GM21529 (cell line): Measurements from ENCODE around the gene CCDC106.

Source experiments
- ATAC-seq: cut with Tn5 transposase; IDR thresholded peaks from one replicate; pipeline ENCODE4 v1.9.1; 2021; ENCODE audit not compliant: unreplicated experiment

The CCDC106 gene

DNA sequence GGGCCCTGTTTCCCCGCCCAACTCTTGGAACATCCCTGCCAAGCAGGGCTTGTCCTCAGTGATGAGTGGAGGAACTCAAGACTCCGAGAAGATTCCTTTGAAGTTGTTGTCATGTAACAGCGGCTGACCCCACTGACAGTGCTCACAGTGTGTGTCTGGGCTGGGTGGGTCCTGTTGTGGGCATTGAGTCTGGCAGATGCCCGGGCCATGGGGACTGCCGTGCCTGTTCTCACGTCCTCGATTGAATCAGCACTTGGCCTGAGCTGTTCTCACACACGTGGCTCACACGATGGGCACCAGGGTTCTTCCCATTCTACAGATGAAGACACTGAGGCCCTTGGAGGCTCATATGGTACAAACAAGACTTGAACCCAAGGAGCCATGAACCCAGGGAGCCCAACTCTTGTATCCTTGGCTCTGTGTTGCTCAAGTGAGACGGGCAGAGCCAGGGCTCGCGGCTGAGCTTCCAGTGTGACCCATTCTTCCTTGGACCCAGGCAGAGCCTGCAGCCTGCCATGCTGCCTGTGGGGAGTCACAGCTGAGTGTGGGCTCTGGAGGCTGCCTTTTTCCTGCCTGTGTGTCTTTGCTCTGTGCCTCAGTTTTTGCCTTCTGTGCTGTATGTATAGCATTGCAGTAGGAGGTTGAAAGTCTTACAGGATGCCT, 18.5 kb downstream of the CCDC106 start:
- no peak for ATAC-seq

DNA sequence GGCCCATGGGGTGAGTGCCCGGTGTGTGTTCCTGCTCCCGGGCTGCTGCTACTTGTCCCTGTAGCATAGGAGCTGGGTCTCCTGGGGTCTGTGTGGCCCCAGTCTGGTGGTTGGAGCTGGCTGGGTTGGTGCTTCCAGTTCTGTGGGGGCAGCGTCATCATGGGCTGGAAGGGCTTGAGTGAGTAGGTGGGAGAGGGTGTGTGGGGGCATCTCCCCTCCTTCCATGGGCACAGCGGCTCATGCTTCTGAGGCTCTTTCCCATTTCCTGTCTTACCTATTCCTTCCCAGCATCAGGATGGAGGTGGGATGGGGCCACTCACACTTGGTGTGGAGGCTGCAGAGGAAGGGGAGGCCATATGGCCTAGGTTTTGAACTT, 19.0 kb downstream of the CCDC106 start:
- ATAC-seq: no peak

DNA sequence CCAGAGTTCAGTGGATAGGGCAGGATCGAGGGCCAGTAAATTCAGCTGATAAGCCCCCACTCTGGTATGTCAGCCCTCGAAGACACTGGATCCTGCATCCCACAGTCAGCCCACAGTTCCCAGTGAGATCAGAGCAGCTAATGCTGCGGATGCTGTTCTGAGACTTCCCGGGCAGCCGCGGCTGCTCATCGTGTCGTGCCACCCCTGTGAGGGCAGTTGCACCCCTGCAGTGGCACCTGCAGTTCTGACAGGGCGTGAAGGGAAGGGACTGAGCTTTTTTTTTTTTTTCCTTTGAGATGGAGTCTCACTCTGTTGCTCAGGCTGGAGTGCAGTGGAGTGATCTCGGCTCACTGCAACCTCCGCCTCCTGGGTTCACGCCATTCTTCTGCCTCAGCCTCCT, 19.5 kb downstream of the CCDC106 start:
- ATAC-seq: no peak

DNA sequence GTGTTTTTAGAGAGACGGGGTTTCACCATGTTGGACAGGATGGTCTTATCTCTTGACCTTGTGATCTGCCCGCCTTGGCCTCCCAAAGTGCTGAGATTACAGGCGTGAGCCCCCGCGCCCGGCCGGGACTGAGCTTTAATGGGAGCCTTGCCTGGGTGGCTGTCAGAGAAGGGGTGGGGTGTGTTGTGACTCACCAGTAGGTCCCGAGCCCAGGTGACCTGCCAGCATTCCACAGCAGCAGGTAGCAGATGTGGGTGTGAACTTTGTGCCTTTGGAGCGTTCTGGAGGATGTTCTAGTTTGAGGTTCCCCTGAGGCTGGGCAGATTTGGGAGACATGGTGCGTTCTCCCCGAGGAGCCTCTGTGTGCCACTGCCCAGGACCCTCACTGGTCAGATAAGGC, 19.9 kb downstream of the CCDC106 start:
- no peak for ATAC-seq

DNA sequence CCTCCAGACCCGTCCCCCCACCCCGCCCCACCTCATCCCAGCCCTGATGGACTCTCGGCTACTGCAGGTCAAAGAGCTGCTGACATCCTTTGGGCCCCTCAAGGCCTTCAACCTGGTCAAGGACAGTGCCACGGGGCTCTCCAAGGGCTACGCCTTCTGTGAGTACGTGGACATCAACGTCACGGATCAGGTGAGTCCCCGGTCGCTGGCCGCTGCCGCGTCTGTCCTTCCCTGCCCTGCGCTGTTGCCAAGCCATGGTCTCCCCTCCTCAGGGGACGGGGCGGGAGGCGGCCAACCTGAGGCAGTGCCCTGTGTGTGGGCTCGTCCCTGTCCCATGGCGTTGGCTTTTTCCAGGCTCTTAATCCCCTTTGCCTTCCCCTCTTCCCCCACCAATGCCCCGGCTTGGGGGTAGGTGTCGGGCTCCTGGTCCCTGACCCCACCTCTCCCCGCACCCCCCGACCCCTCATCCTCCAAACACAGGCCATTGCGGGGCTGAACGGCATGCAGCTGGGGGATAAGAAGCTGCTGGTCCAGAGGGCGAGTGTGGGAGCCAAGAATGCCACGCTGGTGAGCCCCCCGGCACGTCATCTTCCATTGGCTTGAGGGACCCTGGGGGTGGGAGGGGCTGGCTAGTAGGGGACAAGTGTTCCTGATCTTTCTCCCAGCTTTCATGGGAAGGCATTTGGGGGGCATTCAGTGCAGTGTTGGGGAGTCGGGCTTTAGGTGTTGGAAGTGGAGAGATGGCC, 20.8 kb downstream of the CCDC106 start:
- ATAC-seq: no peak

DNA sequence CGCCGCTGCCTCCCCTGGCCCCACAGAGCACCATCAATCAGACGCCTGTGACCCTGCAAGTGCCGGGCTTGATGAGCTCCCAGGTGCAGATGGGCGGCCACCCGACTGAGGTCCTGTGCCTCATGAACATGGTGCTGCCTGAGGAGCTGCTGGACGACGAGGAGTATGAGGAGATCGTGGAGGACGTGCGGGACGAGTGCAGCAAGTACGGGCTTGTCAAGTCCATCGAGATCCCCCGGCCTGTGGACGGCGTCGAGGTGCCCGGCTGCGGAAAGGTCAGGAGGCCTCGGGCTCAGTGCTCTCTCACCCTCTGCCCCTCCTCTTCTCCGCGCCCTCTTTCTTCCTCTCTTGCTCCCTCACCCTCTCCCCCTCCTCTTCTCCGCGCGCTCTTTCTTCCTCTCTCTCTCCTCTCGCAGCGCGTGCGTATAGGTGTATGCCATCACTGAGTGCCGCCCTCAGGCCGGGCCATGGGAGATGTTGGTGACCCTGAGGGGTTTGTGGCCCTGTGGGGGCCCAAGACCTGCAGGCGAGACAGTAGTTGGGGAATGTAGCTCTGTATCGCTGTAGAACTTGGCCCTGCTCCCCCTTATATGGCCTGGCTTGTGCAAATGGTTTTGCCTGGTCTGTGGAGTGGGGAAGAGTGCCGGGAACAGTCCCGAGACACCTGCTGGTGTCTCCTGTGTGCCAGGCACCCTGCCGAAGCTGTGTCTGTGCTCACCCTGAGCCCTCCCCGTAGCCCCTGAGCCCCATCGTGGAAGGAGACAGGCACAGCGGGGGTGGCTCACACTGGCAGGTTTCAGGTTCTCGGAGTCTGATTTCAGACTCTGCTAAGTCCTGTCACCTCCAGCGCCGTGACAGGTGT, 21.6 kb downstream of the CCDC106 start:
- no peak for ATAC-seq

DNA sequence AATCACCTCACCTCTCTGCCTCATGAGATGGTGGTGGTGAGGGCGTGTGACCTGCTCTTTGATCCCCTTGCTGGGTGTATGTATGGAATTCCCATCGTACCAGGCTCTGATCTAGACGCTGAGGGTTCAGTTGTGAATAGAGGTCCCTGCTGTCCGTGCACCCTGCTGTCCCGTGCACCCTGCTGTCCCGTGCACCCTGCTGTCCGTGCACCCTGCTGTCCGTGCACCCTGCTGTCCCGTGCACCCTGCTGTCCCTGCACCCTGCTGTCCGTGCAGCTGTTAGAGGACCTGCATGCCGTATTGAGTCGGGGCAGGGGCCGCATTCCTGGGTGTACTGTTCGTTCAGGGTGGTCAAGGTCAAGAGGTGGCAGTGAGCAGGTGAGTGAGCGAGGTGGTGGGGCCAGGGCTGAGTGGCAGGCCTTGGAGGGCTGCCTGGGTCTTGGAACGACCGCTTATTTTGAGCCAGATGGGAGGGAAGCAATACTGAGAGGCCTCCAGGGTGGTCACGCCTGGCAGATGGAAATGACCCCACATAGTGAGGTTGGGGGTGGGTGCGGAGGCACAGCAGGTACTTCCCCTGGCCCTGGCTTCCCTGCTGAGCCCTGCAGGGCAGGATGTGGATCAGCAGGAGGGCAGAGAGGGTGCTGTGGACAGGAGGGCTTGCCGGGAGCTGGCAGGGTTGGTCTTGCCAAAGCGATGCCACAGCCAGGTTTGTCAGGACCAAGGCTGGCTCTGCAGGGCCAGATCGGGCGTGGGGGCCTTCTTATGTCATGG, 22.5 kb downstream of the CCDC106 start:
- ATAC-seq: no peak

DNA sequence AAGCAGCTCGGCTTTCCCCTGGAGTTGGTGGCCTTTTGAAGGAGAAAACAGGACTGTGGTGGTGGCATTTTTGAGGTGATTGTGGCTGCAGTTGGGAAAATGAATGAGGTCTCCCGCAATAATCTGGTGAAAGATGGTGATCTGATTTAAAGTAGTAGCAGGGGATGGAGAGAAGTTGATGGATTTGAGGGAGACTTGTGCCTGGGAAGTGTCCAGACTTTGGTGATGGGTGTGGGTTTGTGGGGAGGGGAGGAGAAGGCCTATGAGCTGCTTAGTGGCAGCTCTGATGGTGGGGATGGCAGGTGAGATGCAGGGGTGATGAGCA, 23.0 kb downstream of the CCDC106 start:
- no peak for ATAC-seq

DNA sequence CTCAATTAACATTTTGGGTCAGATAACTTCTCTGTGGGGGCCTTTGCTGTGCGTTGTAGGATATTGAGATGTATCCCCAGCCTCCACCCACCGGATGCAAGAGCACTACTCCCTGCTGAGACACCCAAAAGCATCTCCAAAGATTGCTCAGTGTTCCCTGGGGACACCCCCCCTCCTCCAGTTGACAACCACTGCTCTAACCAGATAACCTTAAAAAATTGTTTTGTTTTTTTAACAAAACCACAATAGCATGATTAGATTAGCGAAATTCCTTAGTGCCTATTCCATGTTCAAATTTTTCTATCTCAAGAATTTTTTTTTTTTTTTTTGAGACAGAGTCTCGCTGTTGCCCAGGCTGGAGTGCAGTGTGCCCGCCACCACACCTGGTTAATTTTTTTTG, 24.4 kb downstream of the CCDC106 start:
- no peak for ATAC-seq

DNA sequence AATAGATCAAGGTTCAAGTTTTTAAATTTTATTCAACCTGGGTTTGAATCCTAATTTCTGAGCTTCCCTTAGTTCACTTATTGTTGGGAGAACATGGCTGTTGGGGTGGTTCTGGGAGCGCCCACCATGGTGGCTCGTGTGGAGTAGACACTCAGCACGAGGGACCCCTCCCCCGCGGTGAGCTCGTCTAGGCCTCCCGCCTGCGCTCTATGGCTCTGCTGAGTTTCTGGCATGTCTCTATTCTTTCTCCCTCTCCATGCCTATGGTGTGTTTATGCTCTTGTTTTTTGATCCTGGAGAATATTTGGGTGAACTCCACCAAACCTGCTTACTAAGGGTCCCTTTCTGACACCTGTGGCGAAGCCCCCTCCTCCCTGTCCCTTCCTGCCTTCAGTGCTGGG, 25.5 kb downstream of the CCDC106 start:
- no peak for ATAC-seq

DNA sequence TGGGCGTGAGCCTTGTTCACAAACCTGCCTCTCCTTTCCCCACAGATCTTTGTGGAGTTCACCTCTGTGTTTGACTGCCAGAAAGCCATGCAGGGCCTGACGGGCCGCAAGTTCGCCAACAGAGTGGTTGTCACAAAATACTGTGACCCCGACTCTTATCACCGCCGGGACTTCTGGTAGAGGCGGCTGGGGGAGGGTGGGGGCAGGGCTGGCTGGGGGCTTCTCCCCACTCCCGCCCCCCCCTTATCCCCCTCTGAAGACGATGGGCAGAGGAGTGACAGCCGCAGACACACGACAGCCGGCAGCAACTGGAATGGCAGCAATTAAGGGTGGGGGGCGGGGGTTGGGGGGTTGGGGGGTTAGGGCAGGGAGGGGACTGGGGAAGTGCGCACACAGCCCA, 25.9 kb downstream of the CCDC106 start:
- no peak for ATAC-seq

DNA sequence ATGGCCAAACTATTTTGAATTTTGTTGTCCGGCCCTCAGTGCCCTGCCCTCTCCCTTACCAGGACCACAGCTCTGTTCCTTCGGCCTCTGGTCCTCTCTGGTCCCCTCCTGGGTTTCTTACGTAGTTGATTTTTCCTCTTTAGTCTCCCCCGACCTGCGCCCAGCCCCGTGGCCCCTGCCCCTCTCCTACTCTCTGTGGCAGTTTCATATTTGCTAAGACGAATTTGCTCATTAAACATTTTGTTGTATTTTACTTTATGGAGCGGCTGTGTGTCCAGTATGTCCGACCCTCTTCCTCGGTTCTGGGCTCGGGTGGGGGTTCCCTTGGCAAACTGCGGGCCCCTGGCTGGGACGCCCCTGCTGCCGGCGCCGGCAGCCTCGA, 26.4 kb downstream of the CCDC106 start:
- ATAC-seq: no peak

DNA sequence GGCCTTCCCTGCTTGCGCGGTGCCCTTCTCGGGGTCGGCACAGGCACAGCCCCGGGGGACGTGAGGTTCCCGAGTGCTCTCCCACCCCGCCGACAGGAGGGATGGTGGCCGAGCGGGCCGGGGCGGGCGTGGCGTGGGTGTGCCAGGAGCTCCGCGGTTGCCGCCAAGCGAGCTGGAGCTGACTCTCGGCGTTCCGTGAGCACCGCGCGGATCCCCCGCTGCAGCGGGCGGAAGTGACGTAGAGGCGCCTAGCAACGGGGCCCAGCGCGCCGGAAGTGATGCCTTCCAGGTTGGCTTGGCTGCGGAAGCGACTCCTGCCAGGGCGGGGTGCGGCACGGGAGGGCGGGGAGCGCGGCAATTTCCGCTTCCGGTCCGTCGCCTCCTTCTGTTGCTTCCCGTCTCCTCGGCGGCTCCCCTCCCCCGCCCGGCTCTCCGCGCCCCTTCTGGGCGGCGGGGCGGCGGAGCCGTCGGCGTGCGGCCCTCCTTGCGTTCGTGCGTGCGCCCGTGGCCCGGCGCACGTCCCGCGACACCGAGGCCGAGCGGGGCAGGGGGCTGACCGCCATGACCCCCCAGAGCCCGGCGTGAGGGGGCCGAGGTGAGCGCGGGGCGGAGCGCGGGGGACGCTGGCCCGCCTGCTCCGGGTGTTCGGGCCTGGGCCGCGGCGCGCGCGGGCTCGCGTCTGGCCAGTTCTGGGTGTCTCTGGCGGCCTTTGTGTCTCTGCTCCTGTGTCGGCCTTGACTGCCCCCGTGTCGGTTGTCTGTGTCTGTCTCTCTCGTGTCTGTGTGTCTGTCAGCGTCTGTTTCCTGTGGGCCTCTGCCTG, 27.0 kb downstream of the CCDC106 start, which contains the start of gene EPN1:
TSS of gene EPN1 (plus strand) at position 386 of the 820 bp plus-strand sequence. CDS start 3,402 bp downstream, outside the sequence.
- peak; percentile 56 for ATAC-seq

DNA sequence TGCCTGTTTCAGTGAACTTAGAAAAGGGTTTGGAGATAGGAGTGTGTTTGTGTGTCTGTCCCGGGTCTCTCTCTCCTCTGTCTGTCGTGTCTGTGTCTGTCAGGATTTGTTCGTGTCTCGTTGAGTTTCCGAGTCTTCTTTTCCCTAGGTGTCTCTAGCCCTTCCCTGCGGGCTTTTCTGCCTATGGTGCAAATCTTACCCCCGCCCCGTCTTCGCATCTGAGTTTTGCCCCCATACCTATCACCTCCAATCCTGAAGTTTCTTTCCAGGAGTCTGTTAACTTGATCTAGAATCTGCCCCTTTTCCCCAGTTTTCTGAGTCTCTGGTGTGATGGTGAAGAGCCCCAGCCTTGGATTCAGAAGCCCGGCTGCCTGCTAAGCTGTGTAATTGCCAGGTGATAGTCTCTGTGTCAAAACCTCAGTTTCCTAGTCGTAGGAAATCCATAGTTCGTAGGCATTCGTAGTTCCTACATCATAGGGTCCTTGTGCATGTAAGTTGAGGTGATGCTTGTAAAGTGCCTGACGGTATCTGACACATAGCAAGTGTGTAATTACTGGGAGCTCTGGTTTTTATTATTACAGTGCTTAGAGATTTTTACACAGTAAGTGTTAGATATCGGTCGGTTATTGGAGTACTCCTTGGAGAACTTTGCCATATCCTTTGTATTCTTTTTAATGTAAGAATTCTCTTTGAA, 27.8 kb downstream of the CCDC106 start:
- ATAC-seq: no peak

DNA sequence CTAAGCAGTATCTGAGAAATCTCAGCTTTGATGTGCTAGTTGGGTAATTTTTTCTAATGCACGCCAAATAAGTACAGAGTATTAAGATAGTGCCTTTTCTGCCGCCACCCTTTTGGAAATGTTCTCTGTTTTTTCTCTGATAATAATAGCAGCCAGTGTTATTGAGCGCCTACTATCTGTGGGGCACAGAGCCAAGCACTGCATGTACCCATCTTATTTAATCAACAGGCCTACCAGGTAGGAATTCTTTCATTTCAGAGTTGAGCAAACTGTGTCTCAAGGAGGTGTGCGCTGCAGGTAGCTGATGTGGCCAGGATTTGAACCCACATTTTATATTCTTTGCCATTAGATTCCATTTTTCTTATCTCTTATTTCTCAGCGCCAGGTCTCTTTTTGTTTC, 28.4 kb downstream of the CCDC106 start:
- no peak for ATAC-seq

DNA sequence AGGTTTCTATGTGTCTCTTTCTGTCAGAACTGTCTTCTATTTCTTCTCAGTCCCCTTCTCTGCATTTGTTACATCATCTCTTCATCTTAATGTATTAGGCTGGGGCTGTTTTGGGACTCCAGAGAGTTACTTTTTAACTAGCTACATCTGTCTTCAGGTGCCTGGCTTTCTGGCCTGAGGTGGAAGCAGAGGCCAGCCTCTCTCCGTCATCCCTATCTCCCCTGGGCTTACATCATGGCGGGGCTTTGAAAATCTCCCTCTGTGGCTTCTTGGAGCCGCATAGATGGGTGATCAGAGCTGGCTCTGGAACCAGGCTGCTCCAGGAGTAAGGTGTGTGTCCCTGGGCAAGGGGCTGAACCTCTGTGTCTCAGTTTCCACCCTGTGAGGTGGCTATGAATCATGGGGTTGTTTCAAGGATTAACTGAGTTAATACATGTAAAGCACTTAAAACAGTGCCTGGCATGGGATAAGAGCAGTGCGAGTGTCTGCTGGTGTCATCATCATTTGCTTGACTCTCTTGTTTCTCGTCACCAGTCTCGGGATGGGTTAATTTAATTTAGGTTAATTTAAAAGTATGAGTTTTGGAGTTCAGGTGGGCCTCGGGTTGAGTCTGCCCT, 29.0 kb downstream of the CCDC106 start:
- no peak for ATAC-seq

DNA sequence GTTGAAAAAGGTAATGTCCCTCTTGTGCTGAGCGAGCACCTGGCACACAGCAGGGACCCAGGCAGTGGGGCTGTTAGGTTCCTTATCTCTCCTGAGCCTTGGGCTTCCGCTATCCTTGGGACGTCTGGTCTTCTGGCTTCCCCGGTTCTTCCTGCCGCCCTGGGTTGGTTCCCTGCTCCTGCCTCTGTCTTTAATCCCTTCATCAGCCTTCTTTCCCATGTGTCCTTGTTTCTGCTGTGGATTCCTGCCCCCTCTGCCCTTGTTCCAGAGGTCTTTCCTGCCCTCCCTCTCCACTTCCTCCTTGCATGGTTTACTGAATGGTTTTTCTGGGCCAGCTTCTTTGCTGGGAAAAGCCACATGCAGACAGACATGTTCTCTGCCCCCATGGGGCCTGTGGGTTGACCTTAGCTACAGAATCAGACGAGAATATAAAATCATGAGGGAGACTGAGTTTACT, 29.6 kb downstream of the CCDC106 start:
- ATAC-seq: no peak

DNA sequence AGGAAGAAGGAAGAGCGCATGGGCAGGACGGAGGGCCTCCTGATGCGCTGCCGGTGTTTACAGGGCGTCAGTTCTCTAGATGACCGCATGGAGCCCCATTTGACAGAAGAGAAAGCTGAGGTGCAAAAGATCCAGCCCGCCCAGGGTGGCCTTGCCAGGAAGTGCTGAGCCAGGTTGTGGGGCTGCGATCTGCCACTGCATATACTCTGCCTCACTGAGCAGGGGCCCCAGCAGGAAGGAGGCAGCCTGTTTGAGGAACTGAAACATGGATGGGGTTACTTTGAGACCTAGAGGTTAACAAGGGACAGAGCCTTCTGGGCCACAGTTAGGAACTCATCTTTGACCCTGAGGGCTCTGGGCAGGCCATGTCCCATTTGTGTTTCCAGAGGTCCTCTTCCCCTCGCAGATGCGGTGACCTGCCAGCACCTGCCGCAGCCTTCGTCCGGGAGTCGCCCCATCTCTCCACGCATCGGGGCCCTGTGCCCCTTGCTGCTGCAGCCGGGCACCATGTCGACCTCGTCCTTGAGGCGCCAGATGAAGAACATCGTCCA, 30.2 kb downstream of the CCDC106 start:
- ATAC-seq: peak; percentile 77
